ENCODE data around the gene GDF10. TPM values are rescaled to one million over a fixed set of nuclear protein-coding genes. Genes with fewer than 3 reads are reported as not detected.

The GDF10 gene
- total and polyA plus RNA-seq, 9 of the 15 experiments (the other 6 are each of a cell fraction or from before 2014, with no cell fraction given), result 0.03 to 0.20 (median 0.11) TPM; not detected in 6

GRCh38 chr10:47344996-47345870, 45.2 kb downstream of the GDF10 start:
- intact Hi-C loops (cut with micrococcal nuclease), result loop anchor here (5.0 kb wide), 1 partner anchor 83 kb away; no protein-coding TSS in a partner anchor
- H3K27ac ChIP-seq (ENCODE audit: extremely low read depth, low read depth, low read length), result no peak overlapping the region
- no peak overlapping the region for H3K4me3 ChIP-seq
- no peak overlapping the region for H3K4me2 ChIP-seq (ENCODE audit: insufficient read depth, low read length)
- no peak for ATAC-seq
- H3K9me3 ChIP-seq (replicated peaks; ENCODE audit: control insufficient read depth, insufficient read depth, low read depth, low read length), result no peaks in the 10 kb centered on the region
- 1% methylated on average over 13 of the region's 13 CpGs for WGBS (ENCODE audit: insufficient coverage, low coverage, missing lambda C conversion rate)
- POLR2A ChIA-PET, result interaction anchor here (1.1 kb wide), 1 partner anchor 16 kb away, joined by 3 read pairs; no protein-coding TSS in a partner anchor
- H3K27me3 ChIP-seq (ENCODE audit: control insufficient read depth in 2 of 2, insufficient read depth in 2 of 2, low read length in 2 of 2), result peaks cover 35 to 50% of the 10 kb centered on the region in 2 experiments; a peak in 4 of 5 replicates
- TF ChIP-seq CEBPG (CRISPR knock-in tag; IDR thresholded peaks at IDR 0.05) (no peak), CEBPG (tag; conservative IDR thresholded peaks at IDR 0.05 in 1 of 2, IDR thresholded peaks at IDR 0.05 in 1 of 2) (peak; percentile 50 to 73; a peak in 3 of 4 replicates), MXD1 (CRISPR knock-in tag; IDR thresholded peaks at IDR 0.05; ENCODE audit: borderline replicate concordance, poor library complexity, severe bottlenecking) (no peak), FOXP4 (CRISPR knock-in tag; IDR thresholded peaks at IDR 0.05; ENCODE audit: borderline replicate concordance) (no peak), CEBPB (tag; IDR thresholded peaks at IDR 0.05) (peak; percentile 63), ATF3 (IDR thresholded peaks at IDR 0.05) (peak; percentile 44; the same call in 1 of the 2 replicates), ATF3 (CRISPR knock-in tag; conservative IDR thresholded peaks at IDR 0.05) (no peak), SPI1 (IDR thresholded peaks at IDR 0.05; ENCODE audit: borderline replicate concordance, low read depth, low read length) (no peak)
- in situ Hi-C loops (cut with MboI), result no loop called here
- H4K20me1 ChIP-seq (replicated peaks; ENCODE audit: control insufficient read depth, insufficient read depth, low read length), result 0 out of 2 replicates have a peak, but pooled peaks cover 2% of the 10 kb centered on the region
- H3K9me1 ChIP-seq (ENCODE audit: control insufficient read depth, insufficient read depth, low read length), result no peaks in the 10 kb centered on the region
- H3K79me2 ChIP-seq (ENCODE audit: control insufficient read depth, insufficient read depth, low read length), result no peaks in the 10 kb centered on the region
- H3K4me1 ChIP-seq (replicated peaks in 1 of 2; ENCODE audit: control insufficient read depth in 2 of 2, insufficient read depth in 2 of 2, low read length in 2 of 2), result peaks cover 0 to 20% of the 10 kb centered on the region in 2 experiments; a peak in 1 of 5 replicates
- CTCF ChIA-PET (ENCODE audit: low intra/inter-chr PET ratio), result no interaction called here
- H3K36me3 ChIP-seq (ENCODE audit: control insufficient read depth, insufficient read depth, low read length), result no peaks in the 10 kb centered on the region
- no peak for DNase-seq (ENCODE audit: extremely low read depth in 1 of 4, low spot score in 3 of 4)
- FAIRE-seq, result no peak
- no peak overlapping the region for H2AFZ ChIP-seq (ENCODE audit: low read depth, low read length)
- no TSS peak for BruUV-seq (replicated peaks)
- no peak overlapping the region for H3K9ac ChIP-seq (ENCODE audit: insufficient read depth in 1 of 2, low read depth in 2 of 2, low read length in 2 of 2)

Data from K562 (cell line).